Esophagus squamous epithelium (tissue), 5 donors: Measurements from ENCODE around the gene ECHS1. TPM values are rescaled to one million over a fixed set of nuclear protein-coding genes. Genes with fewer than 3 reads are reported as not detected.
"Not testable (repeated sequence)": the region's sequence is repeated elsewhere in the genome, so short reads cannot be mapped to it uniquely, and the experiment has no call there.

Experiments used
- DNase-seq: peaks from one replicate; lab custom pipeline; 2025; lab: John Stamatoyannopoulos, UW
- H3K27ac ChIP-seq, 4 donors: fragments of 200-600 bp; sonication (generic); one replicate each; pipeline ENCODE4 v1.5.1; 2016 to 2019; ENCODE audit warnings: mild to moderate bottlenecking in 1 of 4
- H3K27me3 ChIP-seq, 4 donors: fragments of 200-600 bp; sonication (generic); 1 replicate in 3 of 4; 2 replicates in 1 of 4; pipeline versions ENCODE4 v1.5.1 to v1.6.0; 2017 to 2021; ENCODE audit warnings: antibody characterized with exemption in 1 of 4
- H3K36me3 ChIP-seq, 3 donors: fragments of 200-600 bp; sonication (generic); one replicate each; pipeline ENCODE4 v1.5.1; 2016 to 2019
- H3K4me1 ChIP-seq, 3 donors: fragments of 200-600 bp; sonication (generic); one replicate each; pipeline ENCODE4 v1.5.1; 2017 to 2019
- H3K4me3 ChIP-seq, 4 donors: fragments of 200-600 bp; sonication (generic); 1 replicate in 3 of 4; 2 replicates in 1 of 4; pipeline ENCODE4 v1.5.1; 2016 to 2019; ENCODE audit warnings: mild to moderate bottlenecking in 2 of 4, moderate library complexity in 1 of 4
- H3K9me3 ChIP-seq, 3 donors: fragments of 200-600 bp; sonication (generic); one replicate each; pipeline ENCODE4 v1.5.1; 2016 to 2019
- CTCF ChIP-seq, 6 experiments: fragments of 450-650 bp in 4 of 6; fragments of 200-600 bp in 2 of 6; sonication (generic) in 2 of 6; IDR thresholded peaks; one replicate each; pipeline ENCODE4 v1.5.1; 2016 to 2019; ENCODE audit warnings: antibody characterized with exemption in 6 of 6, mild to moderate bottlenecking in 4 of 6, moderate library complexity in 4 of 6
- POLR2A ChIP-seq, 4 donors: fragments of 450-650 bp; IDR thresholded peaks; one replicate each; pipeline ENCODE4 v1.6.1; 2017; ENCODE audit warnings: antibody characterized with exemption in 4 of 4, mild to moderate bottlenecking in 4 of 4, moderate library complexity in 3 of 4
- WGBS, 2 donors: methylation state at CpG; one replicate each; pipeline ENCODE4 v1.1.5; 2018; 5-methylcytosine and 5-hydroxymethylcytosine counted together
- intact Hi-C: fragments of 100-400 bp; cut with DNase I; formaldehyde crosslinking; loops from one replicate; pipeline ENCODE4 v1.15.0; 2022
- total RNA-seq, 4 donors: library from RNA; depleted of rRNA; stranded (reverse); fragments of >200 nt; gene quantifications; one replicate each; pipeline ENCODE4 v1.1.0, GENCODE V29; 2016
- donor health status: DM: yes; HTN: yes; CAD: no.

ECHS1 gene
- total RNA-seq, 4 donors from 2014 or later = 75.0 to 115 (median 99.2) TPM

DNA sequence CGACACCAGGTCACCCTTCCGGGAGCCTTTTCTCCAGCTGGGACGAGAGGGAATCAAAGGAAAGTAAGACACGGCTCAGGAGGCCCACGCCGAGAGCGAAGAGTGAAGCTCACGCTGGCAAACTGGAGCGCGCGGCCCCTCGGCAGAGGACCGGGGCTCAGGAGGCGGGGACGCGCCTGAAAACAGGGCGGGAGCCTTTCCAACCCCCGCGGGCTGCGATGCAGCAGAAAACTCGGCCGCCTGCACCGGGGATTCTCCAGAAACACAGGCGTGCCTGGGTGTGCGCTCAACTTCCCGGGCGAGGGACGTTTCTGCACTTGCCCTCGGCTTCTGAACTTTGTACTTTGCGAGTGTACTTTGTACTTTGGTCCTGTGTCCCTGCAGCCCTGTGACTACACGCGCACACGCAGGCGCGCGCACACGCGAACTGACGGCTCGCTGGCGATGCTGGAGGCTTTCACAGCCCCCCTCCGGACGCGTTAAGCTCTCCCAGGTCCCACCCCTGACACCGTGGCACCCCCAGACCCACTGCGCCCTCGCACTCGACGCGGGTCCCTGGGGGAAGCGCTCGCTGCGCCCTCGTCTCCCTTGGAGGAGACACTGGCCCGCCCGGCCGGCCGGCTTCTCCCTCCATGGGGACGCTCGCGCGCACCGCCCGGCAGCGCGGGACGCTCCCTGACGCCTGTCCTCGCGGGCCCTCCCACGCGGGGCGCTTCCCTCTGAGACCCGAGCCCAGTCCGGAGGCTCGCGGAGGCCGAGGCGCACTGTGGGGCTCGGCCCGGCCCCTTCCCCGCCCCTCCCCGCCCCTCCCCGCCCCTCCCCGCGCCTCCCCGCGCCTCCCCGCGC lies 5.3 kb upstream of the ECHS1 start:
- intact Hi-C loops = no loop called here
- H3K4me1 ChIP-seq = peaks cover 18 to 44% (median 31%) of the 10 kb centered on the region in 3 donors
- peak overlapping the region; percentile 87 to 94 (median 94) for H3K27ac ChIP-seq
- 0% methylated on average over 3 of the region's 90 CpGs for WGBS, 2 donors
- H3K27me3 ChIP-seq = no peaks in the 10 kb centered on the region
- TF ChIP-seq CTCF (IDR thresholded peaks at IDR 0.05) (no peak), POLR2A (IDR thresholded peaks at IDR 0.05) (peak in 1 of 4 donors; percentile 17)
- peaks cover 0 to 25% (median 0%) of the 10 kb centered on the region in 3 donors for H3K36me3 ChIP-seq
- H3K9me3 ChIP-seq = no peaks in the 10 kb centered on the region
- H3K4me3 ChIP-seq = peak overlapping the region; percentile 67 to 98 (median 82)
- no peak for DNase-seq

DNA sequence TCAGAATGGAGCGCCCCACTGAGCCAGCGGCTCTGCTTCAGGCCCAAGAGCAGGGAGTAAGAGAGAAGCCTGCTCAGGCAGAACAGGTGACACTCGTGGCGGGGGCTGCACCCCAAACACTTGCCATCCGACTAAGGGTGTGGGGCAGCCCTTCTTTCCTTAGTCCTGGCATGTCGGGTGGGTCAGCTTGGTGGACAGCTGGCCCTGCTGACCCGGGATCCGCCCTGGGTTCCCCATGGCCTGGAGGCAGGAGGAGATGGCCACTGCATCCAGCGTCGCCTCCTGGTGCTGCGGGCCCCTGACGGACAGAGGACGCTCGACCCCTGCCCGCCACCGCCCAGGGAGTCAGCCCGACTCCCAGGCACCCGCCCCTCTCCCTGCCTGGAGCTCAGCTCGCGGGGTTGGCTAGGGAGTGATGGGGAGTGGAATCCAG lies 4.7 kb upstream of the ECHS1 start:
- peaks cover 0 to 19% (median 0%) of the 10 kb centered on the region in 3 donors for H3K36me3 ChIP-seq
- DNase-seq = no peak
- H3K27ac ChIP-seq = peak overlapping the region; percentile 87 to 94 (median 94)
- H3K4me3 ChIP-seq = peak overlapping the region; percentile 67 to 98 (median 82)
- no peaks in the 10 kb centered on the region for H3K9me3 ChIP-seq
- no peak for TF ChIP-seq POLR2A (IDR thresholded peaks at IDR 0.05)
- no peak for TF ChIP-seq CTCF (IDR thresholded peaks at IDR 0.05)
- H3K27me3 ChIP-seq = no peaks in the 10 kb centered on the region
- WGBS, 2 donors = 71% methylated on average over 6 of the region's 20 CpGs; no CpG with 5 or more reads in 1 of the 2 donors
- H3K4me1 ChIP-seq = peaks cover 18 to 44% (median 31%) of the 10 kb centered on the region in 3 donors
- intact Hi-C loops = no loop called here

DNA sequence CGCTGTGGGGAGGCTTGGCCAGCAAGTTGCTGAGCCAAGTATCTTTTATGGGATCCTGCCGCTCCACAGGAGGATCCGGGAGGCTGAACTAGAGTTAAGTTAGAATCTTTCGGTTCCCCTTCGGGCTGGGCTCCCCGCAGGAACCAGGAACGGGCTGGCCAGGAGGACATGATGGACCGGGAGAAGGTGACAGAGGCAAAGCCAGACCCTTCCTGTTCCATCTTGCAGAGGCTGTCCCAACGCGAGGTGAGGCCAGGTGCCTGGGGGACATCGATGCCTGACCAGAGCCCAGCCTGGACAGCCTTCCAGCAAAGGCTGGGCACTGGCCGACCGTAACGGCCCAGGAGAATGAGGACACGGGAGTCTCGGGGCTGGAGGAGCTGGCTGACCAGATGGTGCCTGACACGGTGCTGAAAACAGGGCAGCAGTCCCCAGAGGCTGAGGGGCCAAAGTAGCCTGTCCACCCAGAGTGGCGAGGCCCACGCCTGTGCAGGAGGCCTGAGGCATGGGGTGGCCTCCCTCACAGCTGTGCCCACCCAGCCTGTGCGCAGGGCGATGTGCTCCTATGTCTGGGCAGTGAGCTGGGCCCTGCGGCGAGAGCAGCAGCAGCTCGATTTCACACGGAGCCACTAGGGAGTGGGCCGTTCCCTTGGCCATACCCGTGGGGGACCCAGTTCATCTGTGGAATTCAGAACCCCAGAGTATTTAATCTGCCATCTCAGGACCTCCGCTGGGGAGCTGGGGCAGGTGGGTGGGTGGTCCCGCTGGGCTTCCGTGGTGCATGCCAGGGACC lies 4.1 kb upstream of the ECHS1 start:
- H3K27me3 ChIP-seq = no peaks in the 10 kb centered on the region
- H3K9me3 ChIP-seq = no peaks in the 10 kb centered on the region
- peaks cover 0 to 13% (median 0%) of the 10 kb centered on the region in 3 donors for H3K36me3 ChIP-seq
- intact Hi-C loops = no loop called here
- no peak for DNase-seq
- no peak for TF ChIP-seq POLR2A (IDR thresholded peaks at IDR 0.05)
- no peak for TF ChIP-seq CTCF (IDR thresholded peaks at IDR 0.05)
- WGBS, 2 donors = 92 to 100% methylated on average over 1 to 9 of the region's 30 CpGs
- H3K4me3 ChIP-seq = no peak overlapping the region
- no peak overlapping the region for H3K27ac ChIP-seq
- peaks cover 22 to 49% (median 36%) of the 10 kb centered on the region in 3 donors for H3K4me1 ChIP-seq

GRCh38 chr10:133376183-133376582 lies 3.0 kb upstream of the ECHS1 start:
- intact Hi-C loops = not testable (repeated sequence)
- H3K4me1 ChIP-seq = peaks cover 27 to 56% (median 38%) of the 10 kb centered on the region in 3 donors

GRCh38 chr10:133375357-133376115 lies 2.4 kb upstream of the ECHS1 start:
- Histone ChIP-seq H3K27ac (no peak overlapping the region), H3K36me3 (peaks cover 0 to 12% (median 0%) of the 10 kb centered on the region in 3 donors), H3K9me3 (no peaks in the 10 kb centered on the region), H3K4me3 (no peak overlapping the region), H3K27me3 (no peaks in the 10 kb centered on the region), H3K4me1 (peaks cover 27 to 49% (median 32%) of the 10 kb centered on the region in 3 donors)
- TF ChIP-seq CTCF (IDR thresholded peaks at IDR 0.05) = no peak
- TF ChIP-seq POLR2A (IDR thresholded peaks at IDR 0.05) = no peak
- DNase-seq = no peak
- 78% methylated on average over 12 of the region's 12 CpGs for WGBS, 2 donors
- intact Hi-C loops = no loop called here

More at GRCh38 chr10:133376183-133376582, 3.0 kb upstream of the ECHS1 start:
- not testable (repeated sequence) for H3K27me3 ChIP-seq, H3K9me3 ChIP-seq, H3K36me3 ChIP-seq, H3K4me3 ChIP-seq, H3K27ac ChIP-seq, DNase-seq
- WGBS, 2 donors = 91% methylated on average over 5 of the region's 5 CpGs
